Non-pigmented ciliary epithelial cell (primary cell): Measurements from ENCODE around the gene SRGAP1.

Experiments
- DNase-seq: peaks from one replicate; pipeline ENCODE4 v3.0.0-alpha.2; 2010; ENCODE audit warnings: low read depth

The SRGAP1 gene

DNA sequence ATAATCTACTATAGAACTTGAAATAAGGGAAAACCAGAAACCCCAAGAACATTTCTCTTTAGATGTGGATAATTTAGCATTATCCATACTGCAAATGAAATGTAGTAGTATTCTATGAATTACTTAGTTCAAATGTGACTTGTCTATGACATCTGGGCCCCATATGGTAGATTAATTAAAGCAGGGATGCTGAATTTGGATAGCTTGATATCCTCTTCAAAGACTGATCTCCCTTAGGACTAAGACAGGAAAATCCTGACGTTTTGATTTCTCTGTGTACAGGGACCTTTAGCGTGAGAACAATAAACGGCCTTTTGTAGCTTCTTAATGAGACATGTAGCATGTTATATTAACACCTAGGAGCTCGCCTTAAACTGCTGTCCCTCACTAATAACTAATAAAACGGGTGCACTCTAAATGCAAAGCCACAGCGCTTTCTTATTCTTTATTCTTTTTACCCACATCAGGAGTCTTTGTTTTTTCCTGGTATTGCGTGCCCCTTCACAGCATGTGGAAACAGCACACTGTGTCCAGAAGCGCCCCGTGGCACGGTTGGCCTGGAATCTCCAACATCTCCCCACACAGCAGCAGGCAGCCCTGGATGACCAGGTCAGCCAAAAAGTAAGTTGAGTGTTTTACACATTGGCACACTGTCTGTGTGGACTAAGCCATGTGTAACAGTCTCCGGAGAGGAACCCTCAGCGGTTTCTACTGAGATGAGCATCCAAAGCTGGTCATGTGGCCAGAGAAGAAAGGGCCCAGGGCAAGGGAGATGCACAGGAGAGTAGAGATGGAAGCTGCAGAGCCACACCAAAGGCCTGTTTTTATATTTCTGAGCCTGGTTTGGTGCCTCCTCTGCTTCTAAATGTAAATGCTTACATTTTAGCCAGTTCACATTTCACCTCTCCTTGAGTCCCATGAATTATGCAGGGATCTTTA lies 93.1 kb downstream of the SRGAP1 start:
- DNase-seq: no peak

GRCh38 chr12:63940310-63941005 lies 96.0 kb downstream of the SRGAP1 start:
- no peak for DNase-seq

- DNase-seq: no peak
Measured at GRCh38 chr12:63941166-63941800, 96.8 kb downstream of the SRGAP1 start.

- DNase-seq: no peak
Measured at GRCh38 chr12:63941879-63942278, 97.4 kb downstream of the SRGAP1 start.

DNA sequence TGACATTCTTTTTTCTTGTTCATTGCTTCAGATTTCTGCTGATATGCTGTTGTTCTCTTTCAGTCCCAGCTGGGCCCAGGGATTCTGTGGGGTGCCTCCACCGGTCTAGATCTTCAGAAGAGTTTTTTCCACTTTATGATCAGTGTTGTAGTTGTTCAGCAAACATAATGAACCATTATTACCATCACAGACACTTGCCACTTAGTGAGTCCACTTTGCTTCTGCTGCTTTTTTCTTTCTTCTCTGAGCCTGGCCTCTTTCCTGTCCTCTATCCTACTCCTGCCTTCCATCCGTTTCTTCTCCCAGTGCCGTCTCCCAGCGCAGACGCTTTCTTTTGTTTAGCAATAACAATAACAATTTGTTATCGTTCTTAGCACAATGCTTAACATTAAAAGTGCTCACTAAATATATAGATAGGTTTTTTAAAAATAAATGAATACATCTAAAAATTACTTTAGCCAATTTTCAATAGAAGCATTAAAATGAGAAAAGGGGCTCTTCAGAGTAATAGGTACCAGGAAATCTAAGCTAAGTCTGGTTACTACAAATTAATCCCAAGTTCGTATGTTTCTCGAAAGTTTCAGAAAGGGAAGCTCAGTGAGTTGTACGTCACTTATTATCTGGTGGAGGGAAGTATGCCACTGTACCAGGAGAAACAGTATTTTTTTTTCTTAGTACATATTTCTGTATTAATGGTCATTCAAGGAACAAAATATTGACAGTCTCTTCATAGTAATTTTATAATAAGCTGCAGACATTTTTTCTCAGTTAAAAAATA lies 98.2 kb downstream of the SRGAP1 start:
- no peak for DNase-seq

- DNase-seq: no peak
Measured at GRCh38 chr12:63944034-63944579, 99.6 kb downstream of the SRGAP1 start.

GRCh38 chr12:63944586-63945228 lies 100.2 kb downstream of the SRGAP1 start:
- DNase-seq: no peak

GRCh38 chr12:63945777-63946176 lies 101.3 kb downstream of the SRGAP1 start:
- no peak for DNase-seq

DNA sequence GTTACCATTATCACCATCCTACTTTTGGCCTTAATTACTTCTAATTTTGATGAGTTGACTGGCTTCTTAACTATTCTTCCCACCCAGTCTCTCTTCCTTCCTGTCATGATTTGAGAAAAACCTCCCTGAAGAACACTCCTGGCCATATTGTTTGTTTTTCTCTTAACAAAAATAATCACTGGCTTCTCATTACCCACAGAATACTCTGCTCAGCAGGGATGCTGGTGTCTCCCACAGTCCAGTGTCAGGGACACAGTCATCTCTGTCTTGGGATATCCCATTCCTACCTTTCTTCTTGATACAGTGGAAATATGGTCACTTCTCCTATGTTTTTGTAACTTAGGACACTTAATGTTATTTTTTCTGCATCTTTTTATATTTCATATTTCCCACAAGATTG lies 103.7 kb downstream of the SRGAP1 start:
- no peak for DNase-seq

GRCh38 chr12:63949902-63950301 lies 105.4 kb downstream of the SRGAP1 start:
- DNase-seq: no peak

- no peak for DNase-seq
Measured at GRCh38 chr12:63952995-63953394, 108.5 kb downstream of the SRGAP1 start.

- DNase-seq: peak; percentile 40
Measured at GRCh38 chr12:63955831-63956666, 111.5 kb downstream of the SRGAP1 start.

DNA sequence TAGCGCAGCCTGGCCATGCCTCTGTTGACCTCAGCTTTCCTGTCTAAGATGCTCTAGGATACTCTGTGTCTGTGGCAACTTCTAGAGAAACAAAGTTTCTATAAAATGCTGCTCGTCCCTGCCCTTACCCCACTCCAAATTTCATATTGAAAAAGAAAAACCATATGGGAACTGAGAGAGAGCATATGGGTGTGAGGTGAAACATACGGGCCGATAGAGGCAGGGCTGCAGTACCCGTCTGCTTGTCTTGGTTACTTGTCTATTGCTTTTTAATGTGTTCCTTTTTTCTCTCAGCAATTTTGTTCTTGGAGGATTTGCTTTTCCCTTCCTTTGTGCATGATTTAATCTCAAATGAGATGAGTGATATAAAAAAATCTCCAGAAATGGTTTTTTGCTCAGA lies 113.0 kb downstream of the SRGAP1 start:
- no peak for DNase-seq

- no peak for DNase-seq
Measured at GRCh38 chr12:63958876-63959580, 114.5 kb downstream of the SRGAP1 start.

DNA sequence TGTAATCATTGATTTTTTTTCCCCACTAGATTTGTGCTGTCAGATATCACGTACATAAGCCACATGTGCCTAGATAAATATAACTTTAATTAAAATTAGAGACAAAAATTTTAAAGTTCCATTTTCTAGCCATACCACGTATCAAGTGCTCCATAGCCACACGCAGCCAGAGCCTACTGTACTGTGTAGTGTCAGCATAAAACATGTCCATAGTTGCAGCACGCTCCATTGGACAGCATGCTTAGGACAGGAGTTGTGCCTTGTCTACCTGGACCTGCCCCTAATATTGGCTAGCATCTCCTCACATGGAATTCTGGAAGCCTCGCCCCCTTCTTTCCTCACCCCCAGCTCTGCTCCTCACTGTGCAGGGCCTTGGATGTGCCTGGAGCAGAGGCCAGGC lies 116.5 kb downstream of the SRGAP1 start:
- DNase-seq: no peak

- DNase-seq: no peak
Measured at GRCh38 chr12:63961543-63961942, 117.0 kb downstream of the SRGAP1 start.

DNA sequence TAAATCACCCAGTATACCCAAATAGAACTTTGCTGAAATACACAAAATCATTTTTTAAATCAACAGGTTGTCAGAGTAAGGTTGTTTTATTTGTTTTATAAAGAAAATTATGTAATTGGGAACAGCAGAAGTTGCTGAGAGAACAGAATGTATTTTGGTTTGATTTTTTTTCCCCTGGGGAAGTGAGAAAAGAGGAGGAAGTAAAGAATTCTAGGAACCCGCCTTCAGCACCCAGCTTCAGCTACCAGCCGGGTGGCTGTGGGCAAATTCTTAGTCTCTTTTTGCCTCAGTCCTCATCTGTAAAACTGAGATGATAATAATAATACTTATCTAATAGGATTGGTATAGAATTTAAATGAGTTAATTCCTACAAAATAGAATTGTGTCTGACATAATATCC lies 119.4 kb downstream of the SRGAP1 start:
- DNase-seq: no peak

- no peak for DNase-seq
Measured at GRCh38 chr12:63964301-63964700, 119.8 kb downstream of the SRGAP1 start.

- DNase-seq: no peak
Measured at GRCh38 chr12:63965936-63966605, 121.6 kb downstream of the SRGAP1 start.
